Stimulated activated CD4-positive, alpha-beta T cell treated with anti-CD3 and anti-CD28 coated beads, Interleukin-2, amount 100 ng/mL, for 48 hours (primary cell): Measurements from ENCODE around the gene EGLN1.

Experiments used
- DNase-seq, 2 donors: peaks; one replicate each; pipeline ENCODE4 v3.0.0-alpha.2; 2020

EGLN1 gene

GRCh38 chr1:231324660-231325059 lies 97.4 kb downstream of the EGLN1 start:
- DNase-seq, result no peak

- DNase-seq, result no peak
These were observed 99.1 kb downstream of the EGLN1 start for GRCh38 chr1:231322880-231323530.

- no peak for DNase-seq
These were observed 103.0 kb downstream of the EGLN1 start for GRCh38 chr1:231319080-231319479.

- DNase-seq, result no peak
These were observed 103.5 kb downstream of the EGLN1 start for GRCh38 chr1:231318568-231318967.

- no peak for DNase-seq
These were observed 104.1 kb downstream of the EGLN1 start for GRCh38 chr1:231318015-231318355.

GRCh38 chr1:231317306-231318014 lies 104.6 kb downstream of the EGLN1 start:
- DNase-seq, result no peak

GRCh38 chr1:231315887-231316286 lies 106.2 kb downstream of the EGLN1 start:
- peak in 1 of 2 donors; percentile 41 for DNase-seq
